HG03095 (cell line): ENCODE data around the gene VOPP1.
"Not testable (repeated sequence)": the region's sequence is repeated elsewhere in the genome, so short reads cannot be mapped to it uniquely, and the experiment has no call there.

ENCODE experiments used
- ATAC-seq: cut with Tn5 transposase; IDR thresholded peaks from one replicate; pipeline ENCODE4 v1.9.1; 2021; ENCODE audit warnings: moderate library complexity; ENCODE audit not compliant: unreplicated experiment

Gene VOPP1

DNA sequence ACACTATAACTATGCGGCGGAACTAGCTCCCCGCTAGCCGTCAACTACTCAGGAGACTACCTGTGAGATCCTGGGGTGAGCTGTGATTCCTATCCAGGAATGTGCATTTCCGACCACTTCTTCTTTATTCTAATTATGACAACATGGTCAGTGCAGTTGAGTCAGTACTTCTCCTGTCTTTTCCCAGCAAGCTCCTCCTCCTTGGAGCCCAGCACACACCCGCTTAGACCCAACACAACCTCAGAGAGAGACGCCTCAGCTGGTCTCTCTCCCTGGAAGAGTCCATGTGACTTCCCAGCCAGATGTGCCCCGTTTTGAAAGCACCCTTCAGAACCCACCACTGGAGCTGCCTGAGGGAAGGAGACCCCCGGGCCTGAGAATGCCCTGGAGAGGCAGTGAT lies 100.7 kb downstream of the VOPP1 start:
- ATAC-seq: not testable (repeated sequence)

DNA sequence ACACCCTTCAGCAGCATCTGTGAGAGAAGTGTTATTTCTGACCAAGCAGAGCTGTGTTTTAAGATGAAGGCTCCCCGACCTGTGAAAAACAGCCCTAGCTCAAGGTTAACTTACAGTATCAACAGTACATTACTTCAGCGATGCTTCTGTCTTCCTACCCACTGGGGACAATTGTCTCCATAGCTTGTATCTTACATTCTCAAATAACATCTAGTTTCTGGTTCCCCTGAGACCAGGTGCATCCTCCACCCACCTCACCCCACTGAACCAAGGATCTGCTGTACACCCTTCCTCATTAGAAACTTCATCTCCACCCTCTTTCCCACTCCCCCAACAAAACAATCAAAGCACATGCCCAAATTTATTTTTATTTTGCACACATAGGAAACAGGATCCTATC lies 102.0 kb downstream of the VOPP1 start:
- no peak for ATAC-seq

DNA sequence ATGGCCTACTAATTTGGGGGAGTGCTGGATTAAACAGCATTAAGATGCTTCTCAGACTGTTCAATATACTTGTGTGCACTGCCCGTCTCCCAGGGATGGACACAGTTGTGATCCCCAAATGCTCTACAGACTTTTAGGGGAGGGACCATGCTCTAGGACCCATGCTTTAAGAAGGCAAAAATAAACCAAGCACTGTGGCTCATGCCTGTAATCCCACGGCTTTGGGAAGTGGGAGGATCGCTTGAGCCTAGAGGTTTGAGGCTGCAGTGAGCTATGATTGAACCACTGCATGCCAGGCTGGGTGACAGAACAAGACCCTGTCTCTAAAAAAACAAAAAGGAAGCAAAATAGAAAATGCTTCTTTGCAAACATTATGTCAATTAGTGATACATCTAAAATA lies 102.6 kb downstream of the VOPP1 start:
- no peak for ATAC-seq

DNA sequence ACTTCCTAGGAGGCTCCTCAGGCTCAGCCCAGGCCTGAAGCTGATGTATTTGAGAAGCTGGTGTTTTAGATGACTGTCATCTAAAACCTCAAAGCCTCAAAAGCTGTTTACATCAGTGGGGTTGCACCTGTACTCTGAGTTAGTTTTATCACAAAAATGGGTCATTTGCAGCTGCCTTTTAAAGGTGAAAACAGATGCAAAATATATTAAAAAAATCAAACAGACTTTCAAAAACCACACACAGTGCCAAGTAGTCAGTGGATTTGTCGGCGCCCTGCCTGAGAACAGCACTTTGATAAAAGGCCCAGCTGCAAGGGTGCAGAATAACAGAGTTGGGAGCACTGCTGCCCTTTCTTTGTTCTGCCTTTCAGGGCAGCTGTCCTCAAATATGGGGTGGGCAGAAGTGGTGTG lies 103.0 kb downstream of the VOPP1 start:
- ATAC-seq: no peak

DNA sequence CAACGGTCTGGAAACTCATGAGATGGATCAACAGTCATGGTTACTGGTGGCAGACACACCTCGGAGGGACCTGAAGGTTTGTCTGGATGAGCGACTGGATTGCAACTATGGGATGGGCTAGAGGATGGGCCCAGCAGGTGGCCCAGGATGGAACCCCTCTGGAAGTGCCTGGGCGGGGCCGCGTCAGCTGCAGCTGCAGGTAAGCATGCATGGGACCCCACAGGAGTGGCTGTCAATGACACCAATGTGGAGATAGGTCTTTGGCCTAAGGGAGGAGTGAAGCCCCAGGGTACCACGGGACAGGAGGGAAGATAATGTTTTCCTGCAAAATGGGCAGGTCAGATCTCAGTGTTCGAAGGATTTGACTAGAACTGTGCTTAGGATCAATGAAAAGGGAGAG lies 103.8 kb downstream of the VOPP1 start:
- no peak for ATAC-seq

DNA sequence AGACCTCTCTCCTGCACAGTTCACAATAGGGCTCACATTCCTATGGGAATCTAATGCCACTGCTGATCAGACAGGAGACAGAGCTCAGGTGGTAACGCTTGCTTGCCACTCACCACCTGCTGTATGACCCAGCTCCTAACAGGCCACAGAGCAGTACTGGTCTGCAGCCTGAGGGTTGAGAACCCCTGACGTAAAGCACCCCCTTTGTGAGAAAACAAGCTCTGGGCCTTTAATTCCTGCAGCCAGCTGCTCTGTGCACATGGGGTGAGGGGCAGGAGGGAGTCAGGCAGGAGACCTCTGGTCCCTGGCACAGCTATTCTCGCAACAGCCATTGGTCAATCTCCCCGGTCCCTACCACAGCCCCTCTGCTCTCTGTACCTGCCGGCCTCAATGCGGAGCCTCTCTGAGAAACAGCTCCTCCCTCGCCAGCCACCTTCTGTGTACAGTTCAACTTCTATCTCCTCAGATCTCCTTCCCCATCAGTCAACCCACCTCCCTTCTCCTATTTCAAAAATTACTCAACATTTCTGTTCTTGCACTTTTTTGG lies 105.2 kb downstream of the VOPP1 start:
- ATAC-seq: no peak

DNA sequence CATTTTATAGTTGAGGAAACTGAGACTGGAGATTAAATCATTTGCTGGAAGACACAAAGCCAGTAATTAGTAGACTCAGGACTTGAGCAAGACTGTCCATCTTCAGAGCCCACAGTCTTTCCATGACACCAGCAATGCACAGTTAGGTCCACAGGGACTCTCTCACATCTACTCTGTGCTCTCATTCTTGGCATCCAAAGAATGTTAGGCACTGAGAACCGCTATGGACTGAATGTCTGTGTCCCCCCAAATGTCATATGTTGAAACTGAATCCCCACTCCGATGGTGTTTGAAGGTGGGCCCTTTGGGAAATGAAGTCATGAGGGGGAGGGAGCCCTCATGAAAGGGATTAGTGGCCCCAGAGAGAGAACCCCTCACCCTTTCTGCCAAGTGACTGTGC lies 106.6 kb downstream of the VOPP1 start:
- no peak for ATAC-seq

DNA sequence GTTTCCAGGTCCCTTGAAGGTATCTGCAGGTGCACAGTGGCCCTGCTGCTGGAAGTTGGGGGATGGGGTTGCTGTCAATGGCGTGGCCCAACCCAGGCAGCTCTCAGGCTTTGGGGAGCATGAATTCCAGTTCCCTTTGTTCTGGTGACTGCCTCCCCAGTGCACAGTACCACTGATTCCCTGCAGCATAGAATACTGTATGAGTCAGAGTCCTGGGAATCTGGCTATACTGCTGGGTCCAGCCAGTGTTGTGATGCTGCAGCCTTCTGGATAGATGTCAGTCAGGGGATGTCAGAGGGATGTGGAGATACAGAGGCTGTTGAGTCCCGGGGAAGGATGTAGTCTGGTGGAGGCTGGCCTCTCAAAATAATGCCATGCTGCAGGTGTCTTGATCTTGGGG lies 107.9 kb downstream of the VOPP1 start:
- ATAC-seq: no peak

DNA sequence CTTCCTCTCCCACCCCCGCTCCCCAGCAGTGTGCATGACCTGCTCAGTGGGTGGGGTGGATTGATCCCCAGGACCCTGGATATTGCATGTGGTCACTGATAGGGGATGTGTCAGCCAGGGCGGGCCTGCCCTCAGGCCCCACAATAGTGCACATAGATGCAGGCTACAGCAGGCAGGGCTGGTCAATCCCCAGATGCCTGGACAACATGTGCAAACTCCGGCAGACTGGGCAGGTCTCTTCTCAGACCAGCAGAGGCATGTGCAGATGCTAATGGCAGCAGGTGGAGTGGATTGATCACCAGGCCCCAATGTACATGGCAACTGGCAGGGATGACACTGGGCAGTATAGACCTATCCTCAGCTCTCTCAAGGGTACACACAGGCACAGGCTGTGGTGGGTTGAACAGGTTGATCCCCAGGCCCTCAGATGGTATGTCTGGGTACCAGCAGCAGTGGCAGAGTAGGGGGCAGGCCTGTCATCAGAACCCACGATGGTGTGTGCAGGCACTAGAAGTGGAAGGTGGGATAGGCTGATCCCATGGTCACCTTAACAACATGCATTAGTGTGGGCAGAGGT lies 108.5 kb downstream of the VOPP1 start:
- ATAC-seq: no peak

DNA sequence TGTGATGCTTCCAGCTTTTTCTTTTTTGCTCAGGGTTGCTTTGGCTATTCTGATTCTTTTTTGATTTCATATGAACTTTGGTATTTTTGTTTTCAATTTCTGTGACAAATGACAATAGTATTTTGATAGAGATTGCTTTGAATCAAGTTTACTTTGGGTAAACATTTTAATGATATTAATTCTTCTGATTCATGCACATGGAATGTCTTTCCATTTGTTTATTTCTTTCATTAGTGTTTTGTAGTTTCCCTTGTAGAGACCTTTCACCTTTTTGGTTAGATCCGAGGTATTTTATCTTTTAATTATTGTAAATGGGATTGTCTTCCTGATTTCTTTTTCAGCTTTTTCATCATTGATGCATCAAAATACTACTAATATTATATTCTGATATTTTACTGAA lies 114.0 kb downstream of the VOPP1 start:
- no peak for ATAC-seq

DNA sequence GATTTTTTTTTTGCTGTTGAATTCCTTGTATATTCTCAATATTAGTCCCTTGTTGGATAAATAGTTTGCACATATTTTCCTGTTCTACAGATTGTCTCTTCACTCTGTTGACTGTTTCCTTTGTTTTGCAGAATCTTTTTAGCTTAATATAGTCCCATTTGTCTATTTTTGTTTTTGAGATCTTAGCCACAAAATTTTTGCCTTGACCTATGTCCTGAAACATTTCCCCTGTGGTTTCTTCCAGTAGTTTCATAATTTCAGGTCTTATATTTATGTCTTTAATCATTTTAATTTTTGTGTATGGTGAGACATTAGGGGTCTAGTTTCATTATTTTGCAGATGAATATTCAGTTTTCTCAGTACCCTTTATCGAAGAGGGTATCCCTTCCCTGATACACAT lies 114.5 kb downstream of the VOPP1 start:
- ATAC-seq: no peak

DNA sequence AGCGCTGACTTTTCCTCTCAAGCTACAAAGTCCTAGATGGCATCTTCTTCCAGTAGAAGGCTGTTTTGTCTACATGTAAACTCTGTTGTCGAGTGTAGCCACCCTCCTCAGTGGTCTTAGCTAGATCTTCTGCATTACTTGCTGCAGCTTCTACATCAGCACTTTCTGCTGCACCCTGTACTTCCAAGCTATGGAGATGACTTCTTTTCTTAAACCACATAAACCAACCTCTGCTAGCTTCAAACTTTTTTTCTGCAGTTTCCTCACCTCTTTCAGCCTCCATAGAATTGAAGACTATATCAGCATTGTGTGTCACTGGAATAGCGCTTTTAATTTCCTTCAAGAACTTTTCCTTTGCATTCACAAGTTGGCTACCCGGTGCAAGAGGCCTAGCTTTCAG lies 119.3 kb downstream of the VOPP1 start:
- ATAC-seq: no peak

DNA sequence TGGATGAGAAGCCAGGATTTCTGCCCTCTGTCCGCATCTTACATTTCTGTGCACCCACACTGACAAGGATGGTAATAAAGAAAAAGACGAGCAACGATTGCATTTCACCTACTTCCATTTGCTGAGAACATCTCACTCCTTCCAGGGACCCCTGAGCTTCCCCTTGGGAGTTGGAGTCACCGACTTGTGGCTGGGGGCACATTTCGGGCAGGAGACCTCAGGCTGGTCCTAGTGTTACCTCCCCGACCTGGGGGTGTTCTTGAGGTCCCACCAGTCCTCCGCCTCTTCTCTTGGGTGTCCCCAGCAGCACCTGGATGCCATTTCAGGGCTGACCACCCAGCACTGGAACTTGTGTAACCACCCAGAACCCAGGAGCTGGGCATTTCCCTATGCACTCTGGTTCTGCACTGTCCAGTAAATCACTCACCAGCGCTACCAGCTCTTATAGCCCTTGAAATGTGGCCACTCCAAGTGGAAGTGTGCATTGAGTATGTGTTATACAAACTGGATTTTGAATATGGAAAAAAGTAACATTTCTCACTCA lies 122.2 kb downstream of the VOPP1 start:
- ATAC-seq: no peak

DNA sequence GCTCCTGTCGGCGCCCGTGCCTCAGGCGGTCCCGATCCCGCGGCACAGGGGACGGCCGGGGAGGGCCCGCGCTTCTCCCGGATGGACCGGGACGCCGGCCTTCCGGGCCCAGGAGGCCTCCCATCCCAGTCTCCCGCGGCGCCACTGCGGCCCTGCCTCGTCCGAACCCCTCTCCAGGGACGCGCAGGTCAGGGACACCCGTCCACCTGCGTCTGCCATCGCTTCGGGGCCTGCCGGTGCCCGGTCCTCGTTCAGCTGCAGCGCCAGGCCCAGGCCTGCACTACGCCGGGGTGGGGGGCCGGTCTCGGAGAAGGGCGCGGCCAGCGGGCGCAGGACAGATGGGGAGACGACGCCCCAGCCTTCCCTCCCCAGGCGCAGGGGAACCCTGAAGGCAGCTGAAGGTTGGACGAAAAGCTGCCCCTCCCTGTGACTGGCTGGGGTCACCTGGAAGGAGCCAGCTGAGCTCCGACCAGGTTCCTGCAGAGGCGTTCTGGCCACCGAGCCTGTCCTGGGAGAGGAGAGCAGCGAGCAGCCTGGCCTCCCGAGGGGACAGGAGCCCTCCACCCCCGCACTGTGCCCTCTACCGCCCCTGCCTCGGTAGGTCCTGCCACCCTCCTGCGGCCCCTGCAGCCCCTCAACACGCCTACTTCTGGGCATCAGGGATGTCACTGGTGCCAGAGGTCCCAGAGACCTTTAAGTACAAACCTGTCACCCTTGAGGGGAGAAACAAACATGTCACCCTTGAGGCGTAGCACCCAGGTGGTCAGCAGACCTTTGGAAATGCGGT lies 122.9 kb downstream of the VOPP1 start:
- no peak for ATAC-seq

DNA sequence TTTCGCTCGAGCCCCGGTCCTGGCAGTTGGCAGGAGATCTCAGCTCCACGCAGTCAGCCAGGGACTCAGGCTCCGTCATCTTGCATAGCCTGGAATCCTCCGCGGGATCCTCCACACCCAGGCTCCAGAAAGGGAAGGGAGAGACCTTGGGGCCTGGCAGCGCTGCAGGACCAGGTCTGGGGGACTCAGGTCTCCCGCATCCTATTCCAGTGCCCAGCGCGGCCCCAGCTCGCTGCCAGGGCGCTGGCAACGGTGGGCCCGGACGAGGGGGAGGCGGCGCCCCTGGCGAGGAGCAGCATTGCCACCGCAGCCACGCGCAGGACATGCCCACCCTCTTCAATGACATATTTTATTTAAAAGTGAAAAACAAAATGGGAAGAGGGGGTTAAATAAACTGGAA lies 123.8 kb downstream of the VOPP1 start:
- ATAC-seq: no peak

DNA sequence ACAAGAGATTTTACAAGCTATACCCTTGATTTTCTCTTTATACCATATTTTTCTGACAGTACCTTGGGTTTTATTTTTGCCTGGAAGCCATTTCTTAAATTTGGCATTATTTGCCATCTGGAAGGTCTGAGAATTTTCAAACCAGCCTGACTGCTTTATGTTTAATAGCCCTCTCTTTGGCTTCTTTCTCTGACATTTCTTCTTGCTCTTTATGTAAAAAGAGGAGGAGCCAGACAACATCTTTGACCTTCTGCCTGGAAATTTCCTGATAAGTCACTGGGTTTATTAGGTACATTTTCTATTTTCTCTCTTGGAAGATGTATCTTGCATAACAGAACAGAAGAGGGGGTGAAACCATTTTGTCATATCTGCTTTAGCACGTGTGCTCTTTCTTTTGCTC lies 127.5 kb downstream of the VOPP1 start:
- no peak for ATAC-seq

DNA sequence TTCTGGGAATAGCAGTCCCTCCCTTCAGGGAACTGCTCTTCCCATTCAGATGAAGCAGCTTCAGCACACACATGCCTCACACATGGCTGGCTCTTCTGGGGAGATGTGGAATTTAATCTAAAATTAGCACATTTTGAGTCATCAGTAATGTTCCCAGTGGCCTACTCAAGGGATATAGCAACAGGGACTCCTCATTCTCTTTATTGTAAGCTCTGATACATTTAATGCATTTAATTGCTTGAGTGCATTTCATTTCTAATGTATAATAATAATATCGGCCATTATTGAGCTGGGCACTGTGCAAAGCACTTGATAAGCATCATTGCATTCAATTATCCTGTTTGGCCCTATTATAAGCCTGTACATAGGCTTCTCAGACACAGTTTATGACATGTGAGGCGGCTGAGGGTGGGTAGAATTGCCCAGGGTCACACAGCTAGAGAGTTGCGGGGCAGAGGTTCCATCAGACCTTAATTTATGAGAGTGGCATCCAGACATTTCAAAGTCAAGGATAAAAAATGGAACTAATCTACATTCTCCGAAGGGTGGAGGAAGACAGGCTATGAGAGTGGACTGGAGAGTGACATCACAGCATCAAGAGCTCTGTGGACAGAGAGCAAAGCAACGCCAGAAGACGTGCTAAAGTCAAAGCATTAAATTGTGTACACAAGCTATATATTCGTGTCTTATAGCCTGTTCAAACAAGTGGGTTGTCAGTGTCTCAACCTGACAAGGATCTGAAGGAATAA lies 130.4 kb downstream of the VOPP1 start:
- ATAC-seq: no peak

DNA sequence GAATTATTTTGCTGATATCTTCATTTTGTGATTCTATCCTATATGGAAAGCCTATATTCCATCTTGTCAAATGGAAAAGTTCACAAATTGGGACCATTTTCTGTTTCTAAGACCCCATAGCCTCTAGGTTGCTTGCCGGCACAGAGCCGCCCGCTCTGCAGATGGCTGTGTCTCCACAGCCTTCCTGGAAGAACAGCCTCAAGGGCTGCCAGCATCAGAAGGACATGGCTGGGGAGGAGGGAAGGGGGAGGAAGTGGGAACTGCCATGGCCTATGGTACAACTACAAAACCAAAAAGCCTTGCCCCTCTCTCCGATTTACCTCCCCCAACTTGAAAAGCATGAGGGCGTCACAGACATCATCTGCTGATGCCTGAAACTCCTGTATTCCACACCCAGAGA lies 131.3 kb downstream of the VOPP1 start:
- no peak for ATAC-seq

DNA sequence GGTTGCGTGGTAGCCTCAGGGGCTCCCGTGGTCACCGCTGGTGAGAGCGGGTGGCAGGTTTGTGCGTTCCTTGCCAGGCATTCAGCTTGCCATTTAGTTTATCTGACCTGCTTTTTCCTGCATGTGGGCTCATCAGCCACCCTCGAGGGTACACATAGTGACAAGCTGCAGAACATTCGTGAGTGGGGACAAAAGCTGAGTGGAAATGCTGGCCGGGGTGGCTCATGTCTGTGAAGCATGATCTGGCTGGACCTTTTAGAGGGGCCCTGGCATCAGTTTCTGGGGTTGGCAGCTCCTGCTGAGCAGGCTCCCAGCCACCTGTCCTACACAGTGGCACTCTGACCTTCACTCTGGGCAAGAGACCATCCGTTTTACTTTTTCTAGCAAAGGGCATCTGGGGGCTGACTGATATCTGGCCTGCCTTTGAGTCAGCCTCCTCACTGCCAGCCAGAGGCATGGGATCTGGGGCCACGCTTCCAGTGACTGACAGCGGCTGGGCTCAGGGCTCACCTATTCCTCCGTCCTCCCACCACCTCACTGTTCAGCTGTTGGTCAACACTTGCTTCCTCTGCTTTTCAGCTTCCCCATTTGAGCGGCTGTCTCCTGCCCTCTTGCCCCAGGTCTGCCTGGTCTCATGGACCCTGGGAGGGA lies 132.1 kb downstream of the VOPP1 start:
- no peak for ATAC-seq

DNA sequence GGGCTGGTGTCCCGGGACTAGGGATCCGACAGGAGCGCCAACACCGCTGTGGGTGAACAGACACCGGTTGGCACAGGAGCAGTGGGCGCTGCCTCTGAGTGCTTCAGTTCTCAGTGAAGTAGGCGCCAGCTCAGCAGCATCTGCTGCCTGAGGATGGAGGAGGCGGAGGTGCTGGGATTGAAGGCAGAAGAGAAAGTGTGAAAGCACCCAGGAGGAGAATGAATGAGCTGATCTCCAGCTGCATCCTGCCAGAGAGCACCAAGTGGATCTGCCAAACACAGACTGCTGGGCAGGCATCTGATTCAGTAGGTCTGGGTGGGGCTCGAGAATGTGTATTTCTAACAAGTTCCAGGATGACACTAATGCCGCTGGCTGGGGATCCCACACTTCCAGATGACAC lies 132.7 kb downstream of the VOPP1 start:
- no peak for ATAC-seq
